ENCODE results near the gene TPT1.
"Not testable (repeated sequence)": the region's sequence is repeated elsewhere in the genome, so short reads cannot be mapped to it uniquely, and the experiment has no call there.

The TPT1 gene

DNA sequence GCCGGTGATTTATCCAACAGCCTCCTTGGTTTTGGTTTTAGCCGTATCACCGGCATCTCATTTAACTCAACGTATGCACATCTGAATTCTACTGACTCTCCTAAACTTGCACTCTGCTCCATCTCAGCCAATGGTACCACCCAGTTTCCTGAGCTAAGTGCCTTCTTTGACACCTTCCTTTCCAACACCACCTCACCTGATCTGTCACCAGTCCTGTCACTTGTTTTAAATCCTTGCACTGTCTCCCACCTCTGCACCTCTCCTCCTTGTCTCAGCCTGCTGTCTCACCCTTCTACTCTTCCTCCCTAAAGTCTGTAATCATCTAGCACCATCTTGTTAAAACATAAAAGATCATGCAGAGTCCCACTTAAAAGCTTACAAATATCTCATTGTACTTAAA lies 28.1 kb upstream of the TPT1 start:
- in situ Hi-C loops (cut with HindIII; ENCODE audit: low pct_ligation_motif_present, low pct_unique_long_range_greater_than_20kb, low sequenced_read_pairs): no loop called here
- DNase-seq: no peak

DNA sequence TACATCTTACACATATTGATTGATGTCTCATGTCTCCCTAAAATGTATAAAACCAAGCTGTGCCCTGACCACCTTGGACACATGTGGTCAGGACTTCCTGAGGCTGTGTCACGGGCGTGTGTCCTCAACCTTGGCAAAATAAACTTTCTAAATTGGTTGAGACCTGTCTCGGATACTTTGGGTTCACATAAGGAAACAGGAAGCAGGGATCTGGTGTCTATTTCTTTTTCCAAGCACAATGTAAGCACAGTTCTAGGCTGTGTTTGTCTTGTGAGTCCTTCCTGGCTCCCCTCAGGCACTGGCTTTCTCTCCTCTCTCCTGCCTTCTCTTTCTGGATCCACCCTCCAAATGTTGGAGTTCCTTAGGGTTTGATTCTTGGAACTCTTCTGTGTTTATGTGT lies 27.6 kb upstream of the TPT1 start:
- DNase-seq: no peak
- in situ Hi-C loops (cut with HindIII; ENCODE audit: low pct_ligation_motif_present, low pct_unique_long_range_greater_than_20kb, low sequenced_read_pairs): no loop called here

DNA sequence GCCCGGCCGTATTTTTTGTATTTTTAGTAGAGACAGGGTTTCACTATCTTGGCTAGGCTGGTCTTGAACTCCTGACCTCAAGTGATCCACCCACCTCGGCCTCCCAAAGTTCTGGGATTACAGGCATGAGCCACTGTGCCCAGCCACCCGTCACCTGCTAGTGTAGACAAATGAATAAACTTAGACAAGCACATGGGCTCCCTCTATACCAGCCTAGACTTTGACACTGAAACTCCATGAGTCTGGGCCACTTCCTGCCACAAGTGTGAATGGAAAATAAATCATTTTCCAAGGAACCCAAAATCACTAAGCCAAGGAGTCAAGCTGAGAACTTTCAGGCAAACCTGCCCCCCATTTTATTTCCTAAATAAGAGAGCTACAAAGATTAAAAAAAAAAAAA lies 27.0 kb upstream of the TPT1 start:
- no peak for DNase-seq
- in situ Hi-C loops (cut with HindIII; ENCODE audit: low pct_ligation_motif_present, low pct_unique_long_range_greater_than_20kb, low sequenced_read_pairs): no loop called here

DNA sequence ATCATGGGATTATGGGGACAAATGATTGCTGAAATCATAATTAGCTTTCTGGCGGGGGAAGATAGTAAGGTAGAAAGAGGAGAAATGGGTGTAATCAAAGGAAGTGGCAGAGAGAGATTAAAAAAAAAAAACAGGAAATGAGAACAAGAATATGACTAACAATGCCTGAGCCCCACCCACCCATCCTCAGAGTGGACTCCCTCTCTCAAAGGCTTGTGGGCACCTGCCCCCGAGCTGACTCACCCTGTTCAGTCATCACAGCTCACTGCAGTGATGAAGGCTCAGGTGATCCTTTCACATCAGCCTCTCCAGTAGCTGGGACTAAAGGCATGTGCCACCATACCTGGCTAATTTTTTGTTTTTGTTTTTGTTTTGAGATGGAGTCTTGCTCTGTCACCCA lies 26.4 kb upstream of the TPT1 start:
- in situ Hi-C loops (cut with HindIII; ENCODE audit: low pct_ligation_motif_present, low pct_unique_long_range_greater_than_20kb, low sequenced_read_pairs): no loop called here
- peak; percentile 90 for DNase-seq

DNA sequence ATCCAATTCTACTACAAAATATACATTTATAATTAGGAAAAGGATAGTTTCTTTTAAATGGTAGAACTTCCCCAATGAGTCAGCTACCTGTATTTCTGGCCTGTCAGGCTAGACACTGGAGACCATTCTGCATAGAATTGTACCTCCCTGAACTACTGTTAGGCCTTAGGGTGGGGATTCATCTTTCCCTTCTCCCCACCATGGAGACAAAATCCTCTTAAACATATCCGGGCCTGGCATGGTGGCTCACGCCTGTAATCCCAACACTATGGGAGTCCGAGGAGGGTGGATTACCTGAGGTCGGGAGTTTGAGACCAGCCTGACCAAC lies 24.5 kb upstream of the TPT1 start:
- DNase-seq: no peak
- in situ Hi-C loops (cut with HindIII; ENCODE audit: low pct_ligation_motif_present, low pct_unique_long_range_greater_than_20kb, low sequenced_read_pairs): no loop called here

DNA sequence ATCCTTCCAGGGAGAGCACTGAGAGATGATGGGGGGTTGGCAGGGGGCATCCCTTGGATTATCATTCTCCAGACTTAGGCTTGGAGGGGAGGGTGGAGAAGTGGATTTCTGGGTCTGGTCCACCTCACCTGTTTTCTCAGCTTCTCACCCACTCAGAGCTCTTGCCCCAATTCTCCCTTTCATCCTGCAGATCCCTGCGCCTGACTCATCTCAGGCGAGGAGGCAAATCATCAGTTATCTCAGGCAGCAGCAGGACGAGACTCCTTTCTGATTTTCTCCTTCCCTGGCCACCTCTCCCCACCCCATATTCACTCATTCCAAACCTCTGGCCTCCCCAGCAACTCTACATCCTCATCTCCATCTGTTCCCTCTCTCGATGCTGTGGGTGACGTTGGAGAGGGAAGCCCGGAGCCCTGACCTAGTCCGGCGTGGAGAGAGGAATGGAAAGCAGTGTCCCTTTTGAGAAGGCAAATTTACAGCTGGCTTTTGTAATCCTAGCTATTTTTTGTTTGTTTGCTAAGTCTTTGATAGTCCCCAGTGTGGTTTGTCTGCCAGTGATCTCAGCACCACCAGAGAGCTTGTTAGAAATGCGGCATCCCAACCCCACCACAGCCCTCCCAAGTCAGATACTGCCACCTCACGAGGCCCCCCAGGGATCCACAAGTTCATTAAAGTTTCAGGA lies 24.0 kb upstream of the TPT1 start:
- no peak for DNase-seq
- in situ Hi-C loops (cut with HindIII; ENCODE audit: low pct_ligation_motif_present, low pct_unique_long_range_greater_than_20kb, low sequenced_read_pairs): no loop called here

DNA sequence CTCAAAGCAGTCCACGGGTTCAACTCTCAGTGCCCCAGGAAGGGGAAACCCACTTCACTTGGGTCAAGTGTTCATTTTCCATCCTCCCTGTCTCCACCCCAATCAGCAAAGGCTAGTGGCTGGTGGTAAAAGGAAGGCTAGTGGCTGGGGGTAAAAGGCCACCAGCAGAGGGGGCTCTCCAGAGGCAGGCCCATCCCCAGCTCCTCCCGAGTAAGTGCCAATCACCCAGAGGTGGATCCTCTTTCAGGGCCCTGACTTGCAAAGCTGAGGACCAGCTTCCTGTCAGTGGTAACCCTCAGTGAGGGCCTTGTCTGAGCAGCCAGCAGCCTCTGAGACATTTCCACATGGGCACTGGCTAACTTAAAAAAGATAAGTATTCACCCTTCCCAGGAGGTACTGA lies 22.0 kb upstream of the TPT1 start:
- in situ Hi-C loops (cut with HindIII; ENCODE audit: low pct_ligation_motif_present, low pct_unique_long_range_greater_than_20kb, low sequenced_read_pairs): no loop called here
- no peak for DNase-seq

DNA sequence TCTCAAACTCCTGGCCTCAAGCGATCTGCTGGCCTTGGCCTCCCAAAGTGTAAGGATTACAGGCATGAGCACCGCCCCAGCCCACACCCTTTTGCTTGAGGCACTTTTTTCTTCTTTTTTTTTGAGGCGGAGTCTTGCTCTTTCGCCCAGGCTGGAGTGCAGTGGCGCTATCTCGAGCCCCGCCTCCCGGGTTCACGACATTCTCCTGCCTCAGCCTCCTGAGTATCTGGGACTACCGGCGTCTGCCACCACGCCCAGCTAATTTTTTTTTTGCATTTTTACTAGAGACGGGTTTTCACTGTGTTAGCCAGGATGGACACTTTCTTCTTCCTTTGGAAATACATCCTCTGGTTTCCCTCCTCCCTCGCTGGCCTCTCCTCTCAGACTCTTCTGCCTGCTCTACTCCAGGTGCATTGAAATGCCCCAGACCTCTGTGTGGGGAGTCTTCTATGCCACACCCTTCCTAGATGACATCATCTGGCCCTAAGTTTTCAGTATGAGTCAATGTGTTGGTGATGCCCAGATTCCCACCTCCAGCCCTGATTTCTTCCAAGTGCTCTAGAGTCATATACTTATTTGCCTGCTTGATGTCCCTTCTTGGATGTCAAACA lies 20.7 kb upstream of the TPT1 start:
- in situ Hi-C loops (cut with HindIII; ENCODE audit: low pct_ligation_motif_present, low pct_unique_long_range_greater_than_20kb, low sequenced_read_pairs): no loop called here
- peak; percentile 28 for DNase-seq

DNA sequence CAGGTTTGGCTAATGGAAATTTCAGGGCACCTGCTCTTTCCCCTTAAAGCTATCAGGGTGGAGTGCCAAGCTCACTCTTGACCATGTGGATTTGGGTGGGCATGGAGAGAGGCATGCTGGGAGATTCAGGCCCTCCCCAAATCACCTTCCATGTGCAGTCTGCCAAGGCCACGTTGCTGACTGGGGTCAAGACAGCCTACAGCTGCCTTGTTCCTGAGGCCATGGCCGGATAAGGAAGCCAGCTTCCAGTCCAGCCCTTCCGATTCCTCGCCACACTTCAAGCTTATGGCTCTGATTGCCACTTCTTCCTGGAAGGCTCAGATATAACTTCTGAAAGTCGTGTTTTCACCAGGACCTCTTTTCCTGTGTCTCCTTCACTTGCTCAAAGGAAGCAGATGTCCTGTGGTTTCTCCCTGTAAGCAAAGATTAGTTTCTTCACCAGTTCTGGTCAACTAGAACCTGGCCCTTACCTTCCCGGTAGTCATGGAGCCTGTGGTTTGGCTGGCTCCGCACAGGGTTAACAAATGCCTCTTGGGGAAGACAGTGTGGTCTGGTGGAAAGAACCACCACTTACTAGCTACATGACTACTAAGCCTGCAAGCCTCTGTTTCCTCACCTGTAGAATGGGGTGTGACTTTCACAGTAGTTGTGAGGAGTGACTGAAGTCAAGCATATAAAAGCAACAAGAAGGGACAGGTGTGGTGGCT lies 16.1 kb upstream of the TPT1 start:
- no peak for DNase-seq
- in situ Hi-C loops (cut with HindIII; ENCODE audit: low pct_ligation_motif_present, low pct_unique_long_range_greater_than_20kb, low sequenced_read_pairs): no loop called here

DNA sequence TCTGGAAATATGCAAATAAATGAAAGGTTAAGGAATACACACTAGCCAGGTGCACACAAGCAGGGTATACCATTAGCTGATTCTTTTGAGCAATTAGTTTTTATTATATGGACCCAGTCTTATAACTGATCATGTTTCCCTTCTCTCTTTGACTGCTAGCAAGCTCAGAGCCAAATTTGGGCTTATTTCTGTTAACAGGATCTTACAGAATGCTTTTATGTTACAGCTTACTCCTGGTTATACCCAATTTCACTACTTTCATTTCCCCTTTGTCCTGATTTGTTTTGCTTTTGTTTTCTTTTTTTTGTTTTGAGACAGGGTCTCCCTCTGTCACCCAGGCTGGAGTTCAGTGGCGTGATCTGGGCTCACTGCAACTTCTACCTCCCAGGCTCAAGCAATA lies 12.9 kb upstream of the TPT1 start:
- no peak for DNase-seq
- in situ Hi-C loops (cut with HindIII; ENCODE audit: low pct_ligation_motif_present, low pct_unique_long_range_greater_than_20kb, low sequenced_read_pairs): no loop called here

DNA sequence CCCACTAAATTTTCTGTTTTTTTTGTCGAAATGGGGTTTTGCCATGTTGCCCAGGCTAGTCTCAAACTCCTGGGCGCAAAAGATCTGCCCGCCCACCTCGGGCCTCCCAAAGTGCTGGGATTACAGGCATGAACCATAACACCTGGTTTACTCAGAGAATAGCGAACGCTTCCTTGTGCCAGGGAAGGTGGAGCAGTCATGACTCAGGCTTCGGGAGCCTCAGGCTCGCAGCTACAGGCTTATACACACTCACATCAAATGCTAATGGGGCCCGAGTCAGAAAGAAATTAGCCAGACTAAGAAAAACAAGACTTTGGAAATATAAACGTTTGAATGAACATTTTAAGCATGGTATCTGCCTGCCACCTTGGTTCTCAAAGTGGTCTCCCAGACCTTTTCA lies 11.0 kb upstream of the TPT1 start:
- in situ Hi-C loops (cut with HindIII; ENCODE audit: low pct_ligation_motif_present, low pct_unique_long_range_greater_than_20kb, low sequenced_read_pairs): no loop called here
- no peak for DNase-seq

DNA sequence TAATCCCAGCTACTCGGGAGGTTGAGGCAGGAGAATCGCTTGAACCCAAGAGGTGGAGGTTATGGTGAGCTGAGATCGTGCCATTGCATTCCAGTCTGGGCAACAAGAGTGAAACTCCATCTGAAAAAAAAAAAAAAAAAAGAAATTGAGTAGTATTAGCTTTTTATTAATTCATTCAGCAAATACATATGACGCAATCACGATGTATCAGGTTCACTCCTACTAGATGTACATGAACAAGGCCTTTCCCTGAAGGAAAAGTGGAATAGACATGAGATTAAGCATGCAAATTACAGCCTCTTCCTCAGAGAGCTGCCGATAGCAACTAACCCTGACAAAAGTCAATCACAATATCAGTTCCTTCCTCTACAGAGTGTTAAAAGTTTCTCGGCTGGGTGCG lies 9.2 kb upstream of the TPT1 start:
- DNase-seq: no peak
- in situ Hi-C loops (cut with HindIII; ENCODE audit: low pct_ligation_motif_present, low pct_unique_long_range_greater_than_20kb, low sequenced_read_pairs): no loop called here

DNA sequence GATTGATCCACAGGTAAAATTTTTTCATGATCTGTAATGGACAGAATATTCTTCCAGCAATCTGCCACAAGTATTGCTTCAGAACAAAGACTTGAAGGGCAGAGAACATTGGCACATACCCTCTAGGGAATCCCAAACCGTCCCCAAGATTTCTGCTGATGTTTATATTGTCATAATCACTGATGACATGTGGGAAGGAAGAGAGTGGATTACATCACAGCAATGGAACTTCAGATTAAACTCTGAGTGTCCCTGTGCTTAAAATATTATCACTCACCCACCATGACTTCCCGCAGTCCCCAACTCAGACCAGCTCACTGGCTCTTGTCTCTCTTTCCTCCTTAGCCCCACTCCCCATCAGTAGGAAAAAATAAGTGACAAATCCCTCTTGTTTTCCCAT lies 8.5 kb upstream of the TPT1 start:
- DNase-seq: no peak
- in situ Hi-C loops (cut with HindIII; ENCODE audit: low pct_ligation_motif_present, low pct_unique_long_range_greater_than_20kb, low sequenced_read_pairs): no loop called here

DNA sequence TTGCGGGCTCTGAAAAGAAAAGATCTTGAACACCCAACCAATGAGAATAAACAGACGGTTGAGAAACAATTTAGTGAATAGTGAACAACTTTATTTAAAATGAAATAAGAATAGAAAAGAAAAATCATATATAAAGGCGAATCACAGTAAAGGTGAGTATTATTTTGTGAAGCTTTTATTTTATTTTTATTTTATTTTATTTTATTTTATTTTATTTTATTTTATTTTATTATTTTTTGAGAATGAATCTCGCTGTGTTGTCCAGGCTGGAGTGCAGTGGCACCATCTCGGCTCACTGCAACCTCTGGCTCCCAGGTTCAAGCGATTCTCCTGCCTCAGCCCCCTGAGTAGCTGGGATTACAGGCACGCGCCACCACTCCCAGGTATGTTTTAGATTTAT lies 3.1 kb upstream of the TPT1 start:
- in situ Hi-C loops (cut with HindIII; ENCODE audit: low pct_ligation_motif_present, low pct_unique_long_range_greater_than_20kb, low sequenced_read_pairs); DNase-seq: not testable (repeated sequence)

DNA sequence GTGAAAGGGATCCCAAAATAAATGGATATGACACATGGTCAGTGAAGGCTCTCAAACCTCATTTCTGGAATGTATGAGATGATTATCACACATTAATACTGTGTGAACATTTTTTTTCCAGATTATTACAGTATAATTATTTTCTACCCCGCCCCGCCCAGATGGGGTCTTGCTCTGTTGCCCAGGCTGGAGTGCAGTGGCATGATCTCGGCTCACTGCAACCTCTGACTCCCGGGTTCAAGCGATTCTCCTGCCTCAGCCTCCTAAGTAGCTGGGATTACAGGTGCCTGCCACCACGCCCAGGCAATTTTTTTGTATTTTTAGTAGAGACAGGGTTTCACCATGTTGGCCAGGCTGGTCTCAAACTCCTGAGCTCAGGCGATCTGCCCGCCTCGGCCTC lies 2.1 kb upstream of the TPT1 start:
- in situ Hi-C loops (cut with HindIII; ENCODE audit: low pct_ligation_motif_present, low pct_unique_long_range_greater_than_20kb, low sequenced_read_pairs); DNase-seq: not testable (repeated sequence)

DNA sequence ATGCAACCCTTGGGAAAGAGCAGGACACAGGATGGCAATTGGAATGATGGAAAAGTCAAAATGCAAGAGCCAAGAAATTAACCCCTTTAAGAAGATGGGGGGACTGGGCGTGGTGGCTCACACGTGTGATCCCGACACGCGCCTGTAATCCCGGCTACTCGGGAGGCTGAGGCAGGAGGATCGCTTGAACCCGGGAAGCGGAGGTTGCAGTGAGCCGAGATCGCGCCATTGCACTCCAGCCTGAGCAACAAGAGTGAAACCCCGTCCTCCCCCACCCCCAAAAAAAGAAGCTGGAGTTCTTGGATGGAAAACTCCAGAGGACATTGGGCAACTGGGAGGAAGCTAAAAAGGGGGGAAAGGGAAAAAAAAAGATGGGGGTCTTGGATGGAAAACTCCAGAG lies 1.7 kb upstream of the TPT1 start:
- DNase-seq; in situ Hi-C loops (cut with HindIII; ENCODE audit: low pct_ligation_motif_present, low pct_unique_long_range_greater_than_20kb, low sequenced_read_pairs): not testable (repeated sequence)

DNA sequence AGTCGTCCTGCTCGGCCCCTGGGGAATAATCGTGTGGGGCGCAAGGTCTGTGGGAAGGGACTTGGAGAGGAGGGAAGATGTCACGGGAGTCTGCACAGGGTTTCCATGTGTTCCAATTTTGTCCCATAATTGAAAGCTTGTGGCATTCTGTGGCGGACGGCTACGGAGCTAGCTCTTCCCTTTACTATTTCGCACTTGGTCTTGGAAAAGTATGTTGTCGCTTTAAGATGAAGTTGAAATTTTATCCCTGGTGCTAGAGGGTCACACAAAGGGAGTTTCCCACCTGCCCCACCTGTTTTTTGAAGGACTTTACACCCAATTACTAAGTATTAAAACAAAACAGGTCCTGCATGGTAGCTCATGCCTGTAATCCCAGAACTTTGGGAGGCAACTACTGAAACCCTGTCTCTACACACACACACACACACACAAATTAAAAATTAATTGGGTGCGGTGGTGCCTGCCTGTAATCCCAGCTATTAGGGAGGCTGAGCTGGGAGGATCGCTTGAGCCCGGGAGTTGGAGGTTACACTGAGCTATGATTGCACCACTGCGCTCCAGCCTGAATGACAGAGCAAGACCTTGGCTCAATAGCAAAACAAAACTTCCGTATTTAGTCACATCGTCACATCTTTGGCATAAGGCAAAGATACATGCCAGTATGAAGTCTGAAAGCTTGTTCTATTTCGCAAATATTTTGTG lies 967 bp upstream of the TPT1 start:
- no peak for DNase-seq
- in situ Hi-C loops (cut with HindIII; ENCODE audit: low pct_ligation_motif_present, low pct_unique_long_range_greater_than_20kb, low sequenced_read_pairs): no loop called here

DNA sequence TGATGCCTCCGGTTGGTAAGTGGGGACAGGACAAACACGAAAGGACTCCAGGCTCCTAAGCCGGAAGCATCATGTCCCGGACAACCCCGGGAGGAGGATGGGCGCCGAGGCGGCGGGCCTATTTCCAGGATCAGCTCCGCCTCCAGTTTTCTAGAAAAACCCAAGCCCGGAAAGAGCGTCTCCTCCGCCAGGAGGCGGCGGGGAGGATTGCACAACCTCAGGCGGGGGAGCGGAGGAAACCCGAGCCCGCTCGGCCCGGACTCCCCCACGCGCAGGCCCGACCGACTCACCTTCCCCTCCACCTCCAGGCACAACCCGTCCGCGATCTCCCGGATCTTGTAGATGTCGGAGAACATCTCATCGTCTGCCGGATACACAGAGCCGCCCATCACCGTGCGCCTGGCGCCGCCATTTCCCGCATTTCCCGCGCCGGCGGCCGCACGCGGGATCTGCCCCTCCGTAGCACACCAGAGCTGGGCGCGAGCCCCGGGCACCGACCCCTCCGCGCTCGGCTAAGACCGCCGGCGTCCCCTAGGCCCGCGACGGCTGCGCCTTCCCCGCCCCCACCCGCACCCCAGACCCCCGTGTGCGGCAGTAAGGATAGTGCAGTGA lies 455 bp downstream of the TPT1 start:
- peak; percentile 90 for DNase-seq

DNA sequence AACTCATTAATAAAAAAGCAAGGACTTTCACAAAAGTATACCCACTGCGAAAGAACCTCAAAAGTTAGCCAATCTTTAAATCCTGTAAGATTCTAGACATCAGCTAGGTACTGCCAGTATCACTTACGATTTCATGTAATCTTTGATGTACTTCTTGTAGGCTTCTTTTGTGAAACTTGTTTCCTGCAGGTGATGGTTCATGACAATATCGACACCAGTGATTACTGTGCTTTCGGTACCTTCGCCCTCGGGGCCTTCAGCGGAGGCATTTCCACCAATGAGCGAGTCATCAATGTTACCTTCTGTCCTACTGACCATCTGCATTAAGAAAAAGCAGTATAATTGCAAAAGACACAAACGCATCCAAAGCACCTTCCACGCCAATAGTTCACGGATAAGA lies 1.1 kb downstream of the TPT1 start:
- in situ Hi-C loops (cut with HindIII; ENCODE audit: low pct_ligation_motif_present, low pct_unique_long_range_greater_than_20kb, low sequenced_read_pairs): no loop called here
- no peak for DNase-seq

More for the DNA sequence above, 455 bp downstream of the TPT1 start:
- in situ Hi-C loops (cut with HindIII; ENCODE audit: low pct_ligation_motif_present, low pct_unique_long_range_greater_than_20kb, low sequenced_read_pairs): no loop called here
